NOMO-1 (cell line): Measurements from ENCODE around the gene CGN.
A peak's percentile ranks its signal among the peaks of the same experiment; 100 is the strongest.

ENCODE experiments used
- DNase-seq, 2 experiments: peaks; one replicate each; lab custom pipeline; 2025; ENCODE audit not compliant: unreplicated experiment in 2 of 2; lab: John Stamatoyannopoulos, UW

Gene CGN, protein sequence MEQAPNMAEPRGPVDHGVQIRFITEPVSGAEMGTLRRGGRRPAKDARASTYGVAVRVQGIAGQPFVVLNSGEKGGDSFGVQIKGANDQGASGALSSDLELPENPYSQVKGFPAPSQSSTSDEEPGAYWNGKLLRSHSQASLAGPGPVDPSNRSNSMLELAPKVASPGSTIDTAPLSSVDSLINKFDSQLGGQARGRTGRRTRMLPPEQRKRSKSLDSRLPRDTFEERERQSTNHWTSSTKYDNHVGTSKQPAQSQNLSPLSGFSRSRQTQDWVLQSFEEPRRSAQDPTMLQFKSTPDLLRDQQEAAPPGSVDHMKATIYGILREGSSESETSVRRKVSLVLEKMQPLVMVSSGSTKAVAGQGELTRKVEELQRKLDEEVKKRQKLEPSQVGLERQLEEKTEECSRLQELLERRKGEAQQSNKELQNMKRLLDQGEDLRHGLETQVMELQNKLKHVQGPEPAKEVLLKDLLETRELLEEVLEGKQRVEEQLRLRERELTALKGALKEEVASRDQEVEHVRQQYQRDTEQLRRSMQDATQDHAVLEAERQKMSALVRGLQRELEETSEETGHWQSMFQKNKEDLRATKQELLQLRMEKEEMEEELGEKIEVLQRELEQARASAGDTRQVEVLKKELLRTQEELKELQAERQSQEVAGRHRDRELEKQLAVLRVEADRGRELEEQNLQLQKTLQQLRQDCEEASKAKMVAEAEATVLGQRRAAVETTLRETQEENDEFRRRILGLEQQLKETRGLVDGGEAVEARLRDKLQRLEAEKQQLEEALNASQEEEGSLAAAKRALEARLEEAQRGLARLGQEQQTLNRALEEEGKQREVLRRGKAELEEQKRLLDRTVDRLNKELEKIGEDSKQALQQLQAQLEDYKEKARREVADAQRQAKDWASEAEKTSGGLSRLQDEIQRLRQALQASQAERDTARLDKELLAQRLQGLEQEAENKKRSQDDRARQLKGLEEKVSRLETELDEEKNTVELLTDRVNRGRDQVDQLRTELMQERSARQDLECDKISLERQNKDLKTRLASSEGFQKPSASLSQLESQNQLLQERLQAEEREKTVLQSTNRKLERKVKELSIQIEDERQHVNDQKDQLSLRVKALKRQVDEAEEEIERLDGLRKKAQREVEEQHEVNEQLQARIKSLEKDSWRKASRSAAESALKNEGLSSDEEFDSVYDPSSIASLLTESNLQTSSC

GRCh38 chr1:151510957-151511635, at the start of gene CGN:
Gene CGN, plus strand, starts transcription at chr1:151511387. Its CDS starts 7,133 bp downstream, at chr1:151518520.
- peak; percentile 65 to 79 for DNase-seq

GRCh38 chr1:151461694-151462093, 49.5 kb upstream of the CGN start:
- no peak for DNase-seq

DNA sequence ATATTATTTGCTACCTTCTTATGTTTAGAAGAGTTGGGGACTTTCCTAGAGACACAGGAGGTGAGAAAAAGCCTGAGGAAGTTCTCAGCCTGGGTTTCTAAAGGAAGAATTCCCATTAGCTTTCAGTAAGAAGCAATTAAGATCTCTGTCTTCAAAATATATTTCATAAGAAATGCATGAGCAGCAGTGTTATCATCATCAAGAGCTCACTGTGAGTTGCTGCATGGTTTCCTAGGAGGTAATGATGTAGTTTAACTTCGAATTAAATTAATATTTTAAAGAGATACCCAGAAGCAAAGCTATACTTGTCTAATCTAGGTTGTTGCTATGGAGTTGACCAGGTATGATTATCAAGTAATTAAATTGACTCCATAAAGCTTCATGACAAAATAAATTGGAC, 46.2 kb upstream of the CGN start:
- DNase-seq = no peak

DNA sequence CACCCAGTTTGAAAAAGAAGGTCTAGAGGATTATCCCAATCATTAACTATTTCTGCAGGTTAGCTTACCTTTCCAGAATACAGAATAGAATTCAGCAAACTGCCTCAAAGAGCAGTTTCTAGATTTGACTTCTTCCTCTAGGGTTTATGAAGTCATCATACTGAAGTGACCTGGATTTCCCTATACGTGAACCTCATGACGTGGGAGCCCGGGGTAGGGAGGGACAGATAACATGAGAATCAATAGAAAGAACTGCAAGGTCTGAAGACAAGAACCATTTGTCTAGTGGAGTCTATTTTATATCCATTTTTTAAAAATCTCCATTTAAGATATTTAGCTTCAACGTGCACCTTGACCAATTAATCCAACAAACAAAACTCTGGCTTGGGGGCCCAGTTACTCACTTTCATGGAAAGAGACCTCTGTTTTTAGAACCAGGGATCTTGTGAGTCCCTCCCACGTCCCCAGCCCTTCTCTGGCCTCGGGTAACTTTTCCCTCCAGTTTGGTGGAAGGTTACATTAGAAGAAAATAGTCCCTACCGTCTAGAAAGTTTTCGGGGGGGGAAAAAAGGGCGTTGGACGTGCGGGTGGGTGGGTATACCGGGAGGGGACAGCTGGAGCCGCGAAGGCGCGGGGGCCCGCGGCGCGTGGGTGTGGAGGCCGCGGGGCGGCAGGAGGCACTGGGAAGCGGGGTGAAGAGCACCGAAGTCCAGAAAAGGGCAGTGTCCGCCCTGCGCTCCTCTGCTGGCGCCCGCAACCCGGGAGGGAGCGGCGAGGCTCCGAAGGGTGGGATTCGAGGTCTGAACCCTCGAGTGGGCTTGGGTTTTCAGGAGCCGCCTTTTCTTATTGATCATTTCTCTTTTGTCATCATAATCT, 38.1 kb upstream of the CGN start:
- DNase-seq = no peak

- no peak for DNase-seq
Observed at GRCh38 chr1:151474745-151475144, 36.4 kb upstream of the CGN start.

DNA sequence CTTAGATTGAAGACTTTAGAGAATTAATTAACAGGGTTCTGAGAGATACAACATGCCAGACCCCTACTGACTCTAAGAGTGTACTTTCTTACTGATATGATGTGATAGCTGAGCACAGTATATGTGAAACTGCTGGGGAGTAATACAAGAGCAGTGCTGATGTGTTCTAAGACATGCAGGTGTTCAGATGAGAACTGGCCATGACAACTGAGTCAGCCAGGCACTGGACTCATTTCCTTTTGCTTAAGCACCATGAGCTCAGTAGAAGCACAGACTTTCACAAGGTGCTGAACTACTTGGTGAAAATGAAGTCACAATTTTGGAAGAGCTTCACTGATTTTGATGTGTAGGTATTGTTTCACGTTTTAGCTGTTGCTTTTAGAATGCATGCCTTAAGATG, 36.0 kb upstream of the CGN start:
- DNase-seq = no peak

DNA sequence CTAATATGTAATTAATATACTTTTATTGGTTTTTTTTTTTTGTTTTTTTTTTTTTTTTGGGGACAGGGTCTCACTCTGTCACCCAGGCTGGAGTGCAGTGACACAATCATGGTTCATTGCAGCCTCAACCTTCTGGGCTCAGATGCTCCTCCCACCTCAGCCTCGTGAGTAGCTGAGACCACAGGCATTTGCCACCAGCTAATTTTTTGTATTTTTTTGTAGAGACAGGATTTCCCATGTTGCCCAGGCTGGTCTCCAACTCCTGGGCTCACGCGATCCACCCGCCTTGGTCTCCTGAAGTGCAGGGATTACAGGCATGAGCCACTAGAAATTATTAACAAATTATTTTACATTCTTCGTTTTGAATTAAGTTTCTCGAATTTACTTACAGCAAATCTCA, 35.1 kb upstream of the CGN start:
- no peak for DNase-seq

GRCh38 chr1:151477066-151477465, 34.1 kb upstream of the CGN start:
- DNase-seq = no peak

GRCh38 chr1:151478140-151478812, 32.9 kb upstream of the CGN start:
- no peak for DNase-seq

DNA sequence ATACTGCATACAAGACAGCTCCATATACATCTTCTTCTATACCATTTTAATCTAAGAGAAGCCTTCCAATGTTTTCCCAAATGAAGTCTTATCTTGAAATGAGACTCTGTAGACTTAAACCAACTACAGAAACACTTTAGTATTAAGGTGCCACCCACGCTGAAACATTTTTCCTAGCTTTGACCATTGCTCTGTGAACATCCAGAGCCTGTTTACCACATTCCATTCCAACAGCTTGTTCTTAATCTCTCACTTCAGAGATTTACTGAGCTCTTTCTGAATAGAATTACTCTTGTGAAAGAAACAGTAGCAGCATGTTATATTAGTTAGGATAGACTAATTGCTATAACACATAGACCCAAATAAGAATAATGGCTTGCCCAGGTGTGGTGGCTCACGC, 32.3 kb upstream of the CGN start:
- no peak for DNase-seq

DNA sequence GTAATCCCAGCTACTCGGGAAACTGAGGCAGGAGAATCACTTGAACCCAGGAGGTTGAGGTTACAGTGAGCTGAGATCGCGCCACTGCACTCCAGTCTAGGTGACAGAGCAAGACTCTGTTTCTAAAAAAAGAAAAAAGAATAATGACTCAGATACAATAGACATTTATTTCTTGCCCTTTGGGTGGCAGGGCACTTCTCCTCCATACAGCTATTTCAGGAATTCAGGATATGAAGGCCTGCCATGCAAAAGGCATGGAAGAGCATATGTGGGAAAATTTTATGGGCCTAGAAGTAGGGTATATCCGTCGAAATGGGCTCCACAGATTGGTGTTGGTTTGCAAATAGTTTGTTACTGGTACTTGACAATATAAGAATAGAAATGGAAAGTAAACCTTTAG, 31.7 kb upstream of the CGN start:
- DNase-seq = no peak

DNA sequence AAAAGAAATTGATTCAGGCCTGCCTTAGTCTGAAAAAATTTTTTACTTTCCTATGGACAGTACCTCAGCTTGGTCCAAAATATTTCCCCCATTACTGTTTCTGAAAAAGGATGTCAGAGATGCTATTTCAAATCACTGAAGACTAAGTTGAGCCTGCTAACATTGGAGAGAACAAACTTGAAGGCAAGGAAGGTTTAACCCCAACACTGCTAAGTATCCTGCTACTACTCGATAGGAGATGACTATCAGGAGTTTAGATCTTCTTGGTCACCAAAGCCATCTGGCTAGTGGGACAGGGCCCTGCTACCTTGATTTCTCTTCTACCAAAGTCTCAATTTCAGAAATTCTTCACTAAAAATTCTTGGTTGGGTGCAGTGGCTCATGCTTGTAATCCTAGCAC, 29.2 kb upstream of the CGN start:
- DNase-seq = no peak

GRCh38 chr1:151485685-151486255, 25.4 kb upstream of the CGN start:
- DNase-seq = no peak

DNA sequence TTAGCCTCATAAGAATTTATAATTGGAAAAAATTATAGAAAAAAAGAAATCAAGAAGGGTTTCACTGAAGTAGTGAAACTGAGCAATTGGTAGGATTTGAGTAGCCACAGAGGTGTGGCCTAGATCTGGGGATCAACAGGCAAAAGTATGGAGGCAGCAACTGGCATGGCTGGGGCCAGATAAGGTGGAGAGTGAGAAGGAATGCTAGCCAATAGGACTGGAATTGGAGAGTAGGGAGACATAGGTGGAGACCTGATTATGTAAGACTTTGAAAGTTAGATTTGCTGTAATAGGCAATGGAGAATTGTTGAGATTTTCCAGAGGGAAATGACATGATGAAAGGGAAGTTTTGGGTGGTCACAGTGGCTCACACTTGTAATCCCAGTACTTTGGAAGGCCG, 24.6 kb upstream of the CGN start:
- DNase-seq = no peak

DNA sequence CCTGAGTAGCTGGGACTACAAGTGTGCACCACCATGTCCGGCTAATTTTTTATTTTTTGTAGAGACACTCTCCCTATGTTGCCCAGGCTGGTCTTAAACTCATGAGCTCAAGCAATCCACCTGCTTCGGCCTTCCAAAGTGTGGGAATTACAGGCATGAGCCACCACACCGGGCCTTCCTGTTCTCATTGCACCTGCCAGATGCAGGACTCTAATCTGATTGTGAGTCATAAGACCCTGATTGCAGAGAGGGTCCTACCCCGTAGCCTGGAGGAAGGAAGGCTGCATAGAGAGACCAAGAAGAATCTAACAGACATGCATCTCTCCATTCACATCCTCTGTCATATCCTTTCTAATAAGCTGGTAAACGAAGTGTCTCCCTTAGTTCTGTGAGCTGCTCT, 19.5 kb upstream of the CGN start:
- DNase-seq = no peak

DNA sequence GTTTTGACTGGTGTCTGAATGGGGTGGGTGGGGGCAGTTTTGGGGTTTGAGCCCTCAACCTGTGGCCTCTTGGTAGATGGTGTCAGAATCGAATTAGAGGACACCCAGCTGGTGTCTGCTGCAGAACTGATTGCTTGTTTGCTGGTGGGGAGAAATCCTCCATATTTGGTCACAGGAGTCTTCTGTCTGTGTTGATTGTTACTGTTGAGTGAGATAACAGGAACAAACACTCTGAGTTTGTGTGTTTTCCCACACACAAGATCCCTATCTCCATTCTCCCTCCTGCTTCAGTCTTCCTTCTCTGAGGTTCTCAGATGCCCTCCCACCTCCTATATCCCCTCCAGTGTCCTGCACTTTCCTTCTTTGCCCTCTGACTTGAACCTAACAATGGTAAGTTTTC, 19.1 kb upstream of the CGN start:
- no peak for DNase-seq

DNA sequence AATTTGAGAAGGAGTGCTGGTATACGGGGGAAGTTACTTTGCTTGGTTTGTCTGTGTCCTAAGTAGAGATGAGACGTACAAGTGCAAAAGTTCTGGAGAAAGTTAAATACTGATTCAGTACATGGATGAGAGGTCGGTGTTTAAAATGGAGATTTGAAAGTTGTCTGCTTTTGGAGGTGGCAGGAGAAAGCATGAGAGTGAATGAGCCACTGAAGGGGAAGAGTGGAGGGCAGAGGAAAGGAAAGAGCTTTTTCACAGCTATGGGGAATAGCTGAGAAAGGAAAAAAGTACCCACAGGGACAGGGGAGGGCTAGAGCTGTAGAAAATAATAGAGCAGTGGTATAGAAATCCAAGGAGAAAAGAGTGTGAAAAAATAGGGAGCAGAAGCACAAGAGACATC, 18.1 kb upstream of the CGN start:
- no peak for DNase-seq

GRCh38 chr1:151494741-151495281, 16.4 kb upstream of the CGN start:
- DNase-seq = no peak

DNA sequence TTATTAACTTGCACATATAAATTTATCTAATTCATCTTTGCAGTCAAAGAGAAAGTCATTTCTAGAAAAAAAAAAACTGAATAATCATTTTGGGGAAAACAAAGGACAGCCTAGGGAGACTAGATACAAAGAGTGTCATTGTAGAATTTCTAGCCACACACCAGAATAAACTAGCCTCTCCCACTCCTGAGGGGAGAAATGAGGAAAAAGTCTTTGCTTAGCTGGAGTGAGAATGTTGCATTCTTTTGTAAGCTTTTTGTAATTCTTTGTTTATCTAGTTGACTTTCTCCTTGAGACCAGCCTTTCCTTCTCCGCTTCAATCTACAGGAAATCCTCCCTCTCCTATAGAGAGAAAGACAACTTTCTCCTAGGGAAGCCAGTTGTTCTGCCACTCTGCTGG, 15.9 kb upstream of the CGN start:
- no peak for DNase-seq
